ENCODE measurements around the gene CLEC16A.

DNA sequence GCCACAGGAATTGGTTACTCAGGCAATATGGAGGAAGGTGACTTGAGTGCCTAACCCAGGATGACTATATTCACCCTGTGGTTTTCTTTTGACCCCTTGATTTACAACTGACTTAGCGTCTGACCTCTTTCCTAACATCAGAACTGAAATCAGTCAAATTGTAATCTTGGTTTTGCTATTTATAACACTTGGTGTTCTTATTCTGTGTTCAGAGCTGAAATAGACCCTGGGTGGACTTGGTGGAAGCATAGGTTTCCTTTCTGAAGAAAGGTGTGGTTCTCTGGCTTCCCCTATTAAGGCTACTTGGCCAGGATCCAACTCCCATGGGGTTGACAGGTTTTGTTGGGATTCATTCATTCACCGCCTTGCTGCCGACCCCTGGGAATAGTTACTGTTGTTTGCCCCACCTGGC, 80.8 kb downstream of the CLEC16A start:
- TF ChIP-seq, protein P1, sequence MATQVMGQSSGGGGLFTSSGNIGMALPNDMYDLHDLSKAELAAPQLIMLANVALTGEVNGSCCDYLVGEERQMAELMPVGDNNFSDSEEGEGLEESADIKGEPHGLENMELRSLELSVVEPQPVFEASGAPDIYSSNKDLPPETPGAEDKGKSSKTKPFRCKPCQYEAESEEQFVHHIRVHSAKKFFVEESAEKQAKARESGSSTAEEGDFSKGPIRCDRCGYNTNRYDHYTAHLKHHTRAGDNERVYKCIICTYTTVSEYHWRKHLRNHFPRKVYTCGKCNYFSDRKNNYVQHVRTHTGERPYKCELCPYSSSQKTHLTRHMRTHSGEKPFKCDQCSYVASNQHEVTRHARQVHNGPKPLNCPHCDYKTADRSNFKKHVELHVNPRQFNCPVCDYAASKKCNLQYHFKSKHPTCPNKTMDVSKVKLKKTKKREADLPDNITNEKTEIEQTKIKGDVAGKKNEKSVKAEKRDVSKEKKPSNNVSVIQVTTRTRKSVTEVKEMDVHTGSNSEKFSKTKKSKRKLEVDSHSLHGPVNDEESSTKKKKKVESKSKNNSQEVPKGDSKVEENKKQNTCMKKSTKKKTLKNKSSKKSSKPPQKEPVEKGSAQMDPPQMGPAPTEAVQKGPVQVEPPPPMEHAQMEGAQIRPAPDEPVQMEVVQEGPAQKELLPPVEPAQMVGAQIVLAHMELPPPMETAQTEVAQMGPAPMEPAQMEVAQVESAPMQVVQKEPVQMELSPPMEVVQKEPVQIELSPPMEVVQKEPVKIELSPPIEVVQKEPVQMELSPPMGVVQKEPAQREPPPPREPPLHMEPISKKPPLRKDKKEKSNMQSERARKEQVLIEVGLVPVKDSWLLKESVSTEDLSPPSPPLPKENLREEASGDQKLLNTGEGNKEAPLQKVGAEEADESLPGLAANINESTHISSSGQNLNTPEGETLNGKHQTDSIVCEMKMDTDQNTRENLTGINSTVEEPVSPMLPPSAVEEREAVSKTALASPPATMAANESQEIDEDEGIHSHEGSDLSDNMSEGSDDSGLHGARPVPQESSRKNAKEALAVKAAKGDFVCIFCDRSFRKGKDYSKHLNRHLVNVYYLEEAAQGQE (IDR thresholded peaks at IDR 0.05; ENCODE audit: low read depth), result no peak
- no peak for TF ChIP-seq RAD21 (IDR thresholded peaks at IDR 0.05; ENCODE audit: low read depth)
- TF ChIP-seq CEBPB (IDR thresholded peaks at IDR 0.05), result no peak
- TF ChIP-seq TCF12 (IDR thresholded peaks at IDR 0.05; ENCODE audit: low read depth), result no peak
- TF ChIP-seq CREB1 (IDR thresholded peaks at IDR 0.05; ENCODE audit: low read depth), result no peak
- no peak for TF ChIP-seq FOXM1 (IDR thresholded peaks at IDR 0.05; ENCODE audit: borderline replicate concordance, low read depth)
- no peak for TF ChIP-seq EP300 (IDR thresholded peaks at IDR 0.05; ENCODE audit: borderline replicate concordance)
- TF ChIP-seq, protein P2, sequence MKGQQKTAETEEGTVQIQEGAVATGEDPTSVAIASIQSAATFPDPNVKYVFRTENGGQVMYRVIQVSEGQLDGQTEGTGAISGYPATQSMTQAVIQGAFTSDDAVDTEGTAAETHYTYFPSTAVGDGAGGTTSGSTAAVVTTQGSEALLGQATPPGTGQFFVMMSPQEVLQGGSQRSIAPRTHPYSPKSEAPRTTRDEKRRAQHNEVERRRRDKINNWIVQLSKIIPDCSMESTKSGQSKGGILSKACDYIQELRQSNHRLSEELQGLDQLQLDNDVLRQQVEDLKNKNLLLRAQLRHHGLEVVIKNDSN (IDR thresholded peaks at IDR 0.05), result no peak
- no peak for TF ChIP-seq TAF1 (IDR thresholded peaks at IDR 0.05; ENCODE audit: low read depth)
